A673 (cell line): ENCODE data around the gene MYBPC3.

Experiments used
- EZH2 ChIP-seq: fragments of 200-600 bp; sonication (generic); IDR thresholded peaks from 2 replicates; pipeline ENCODE4 v1.6.1; 2017; ENCODE audit warnings: borderline replicate concordance, low read depth, mild to moderate bottlenecking, mixed read lengths, antibody characterized with exemption, low read length; ENCODE audit not compliant: poor library complexity, severe bottlenecking
- TF ChIP-seq, protein P1 (sequence below): fragments of 300-800, 200-600 bp; sonication (generic); conservative IDR thresholded peaks from 2 replicates; pipeline ENCODE4 v1.5.1; 2017; ENCODE audit warnings: low read depth, mild to moderate bottlenecking, antibody characterized with exemption, low read length, moderate library complexity, mixed read lengths

DNA sequence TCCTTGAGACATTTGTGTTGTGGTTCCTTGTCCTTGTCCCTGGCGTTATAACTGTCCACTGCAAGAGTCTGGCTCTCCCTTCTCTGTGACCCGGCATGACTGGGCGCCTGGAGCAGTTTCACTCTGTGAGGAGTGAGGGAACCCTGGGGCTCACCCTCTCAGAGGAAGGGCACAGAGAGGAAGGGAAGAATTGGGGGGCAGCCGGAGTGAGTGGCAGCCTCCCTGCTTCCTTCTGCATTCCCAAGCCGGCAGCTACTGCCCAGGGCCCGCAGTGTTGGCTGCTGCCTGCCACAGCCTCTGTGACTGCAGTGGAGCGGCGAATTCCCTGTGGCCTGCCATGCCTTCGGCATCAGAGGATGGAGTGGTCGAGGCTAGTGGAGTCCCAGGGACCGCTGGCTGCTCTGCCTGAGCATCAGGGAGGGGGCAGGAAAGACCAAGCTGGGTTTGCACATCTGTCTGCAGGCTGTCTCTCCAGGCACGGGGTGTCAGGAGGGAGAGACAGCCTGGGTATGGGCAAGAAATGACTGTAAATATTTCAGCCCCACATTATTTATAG is 23.0 kb downstream of the MYBPC3 start:
- no peak for TF ChIP-seq EZH2
- TF ChIP-seq, protein P1, sequence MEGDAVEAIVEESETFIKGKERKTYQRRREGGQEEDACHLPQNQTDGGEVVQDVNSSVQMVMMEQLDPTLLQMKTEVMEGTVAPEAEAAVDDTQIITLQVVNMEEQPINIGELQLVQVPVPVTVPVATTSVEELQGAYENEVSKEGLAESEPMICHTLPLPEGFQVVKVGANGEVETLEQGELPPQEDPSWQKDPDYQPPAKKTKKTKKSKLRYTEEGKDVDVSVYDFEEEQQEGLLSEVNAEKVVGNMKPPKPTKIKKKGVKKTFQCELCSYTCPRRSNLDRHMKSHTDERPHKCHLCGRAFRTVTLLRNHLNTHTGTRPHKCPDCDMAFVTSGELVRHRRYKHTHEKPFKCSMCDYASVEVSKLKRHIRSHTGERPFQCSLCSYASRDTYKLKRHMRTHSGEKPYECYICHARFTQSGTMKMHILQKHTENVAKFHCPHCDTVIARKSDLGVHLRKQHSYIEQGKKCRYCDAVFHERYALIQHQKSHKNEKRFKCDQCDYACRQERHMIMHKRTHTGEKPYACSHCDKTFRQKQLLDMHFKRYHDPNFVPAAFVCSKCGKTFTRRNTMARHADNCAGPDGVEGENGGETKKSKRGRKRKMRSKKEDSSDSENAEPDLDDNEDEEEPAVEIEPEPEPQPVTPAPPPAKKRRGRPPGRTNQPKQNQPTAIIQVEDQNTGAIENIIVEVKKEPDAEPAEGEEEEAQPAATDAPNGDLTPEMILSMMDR, result no peak
